GM18909 (cell line): ENCODE measurements around the gene RPA4.
"Not testable (repeated sequence)": the region's sequence is repeated elsewhere in the genome, so short reads cannot be mapped to it uniquely, and the experiment has no call there.

Source experiments
- ATAC-seq: cut with Tn5 transposase; IDR thresholded peaks from one replicate; pipeline ENCODE4 v1.9.1; 2021; ENCODE audit warnings: mild to moderate bottlenecking; ENCODE audit not compliant: unreplicated experiment, poor library complexity

Gene RPA4

GRCh38 chrX:96883608-96884007 lies at the start of gene RPA4:
TSS of gene RPA4 (plus strand) at chrX:96883908. CDS start at chrX:96884311, 403 bp downstream.
- ATAC-seq: no peak

DNA sequence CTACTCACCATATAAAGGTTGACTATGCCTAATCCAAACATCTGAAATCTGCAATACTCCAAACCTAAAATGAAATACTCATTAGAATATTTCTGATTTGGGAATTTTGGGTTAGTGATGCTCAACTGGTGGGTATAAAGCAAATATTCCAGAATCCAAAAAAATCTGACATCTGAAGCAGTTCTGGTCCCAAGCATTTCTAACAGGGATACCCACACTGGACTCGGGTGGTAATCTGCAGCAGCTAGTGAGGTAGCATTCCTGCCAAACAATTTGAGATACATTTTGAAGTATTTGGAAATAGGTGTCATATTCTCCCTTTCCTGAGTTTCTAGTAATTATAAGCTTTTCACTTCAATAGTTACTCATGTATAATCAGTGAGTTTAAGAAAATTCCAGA lies 49.6 kb upstream of the RPA4 start:
- no peak for ATAC-seq

DNA sequence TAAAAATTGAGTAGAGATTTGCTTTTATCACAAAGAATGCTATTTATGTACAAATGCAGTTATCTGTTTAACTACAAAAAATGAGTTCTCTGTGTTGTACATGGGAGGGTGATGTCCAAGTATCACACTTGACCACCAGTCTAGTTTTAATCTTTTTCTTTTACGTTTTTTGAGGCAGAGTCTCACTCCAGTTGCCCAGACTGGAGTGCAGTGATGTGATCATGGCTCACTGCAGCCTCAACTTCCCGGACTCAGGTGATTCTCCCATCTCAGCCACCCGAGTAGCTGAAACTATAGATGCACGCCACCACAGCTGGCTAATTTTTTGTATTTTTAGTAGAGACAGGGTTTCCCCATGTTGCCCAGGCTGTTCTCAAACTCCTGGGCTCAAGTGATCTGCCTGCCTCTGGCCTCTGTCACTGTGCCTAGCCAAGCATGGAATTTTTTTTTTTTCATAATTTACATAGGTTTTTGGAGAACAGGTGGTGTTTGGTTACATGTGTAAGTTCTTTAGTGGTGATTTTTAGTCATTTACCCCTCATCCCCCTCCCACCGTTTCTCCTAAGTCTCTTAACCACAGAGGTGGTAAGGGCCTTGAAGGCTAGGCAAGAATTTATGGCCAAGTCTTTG lies 47.9 kb upstream of the RPA4 start:
- peak; percentile 81 for ATAC-seq

GRCh38 chrX:96837808-96838207 lies 45.9 kb upstream of the RPA4 start:
- ATAC-seq: no peak

DNA sequence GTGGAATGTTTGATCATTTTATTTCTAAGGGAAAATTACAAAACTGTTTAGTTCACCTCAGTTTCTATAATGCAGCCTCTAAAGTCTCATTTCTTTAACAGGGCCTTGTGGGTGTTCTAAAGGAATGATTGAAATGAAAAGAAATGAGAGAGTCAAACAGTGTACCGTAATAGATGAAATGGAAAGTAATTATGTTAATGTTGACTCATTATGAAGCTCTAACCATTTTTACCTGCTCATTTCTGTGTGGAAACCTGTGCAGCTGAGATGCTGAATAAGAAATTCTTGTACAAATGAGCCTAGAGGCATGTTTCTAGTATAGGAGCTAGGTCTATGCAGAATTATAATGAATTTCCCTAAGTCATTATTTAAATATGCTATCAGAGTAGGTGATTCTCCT lies 45.2 kb upstream of the RPA4 start:
- no peak for ATAC-seq

GRCh38 chrX:96841325-96841724 lies 42.4 kb upstream of the RPA4 start:
- no peak for ATAC-seq

DNA sequence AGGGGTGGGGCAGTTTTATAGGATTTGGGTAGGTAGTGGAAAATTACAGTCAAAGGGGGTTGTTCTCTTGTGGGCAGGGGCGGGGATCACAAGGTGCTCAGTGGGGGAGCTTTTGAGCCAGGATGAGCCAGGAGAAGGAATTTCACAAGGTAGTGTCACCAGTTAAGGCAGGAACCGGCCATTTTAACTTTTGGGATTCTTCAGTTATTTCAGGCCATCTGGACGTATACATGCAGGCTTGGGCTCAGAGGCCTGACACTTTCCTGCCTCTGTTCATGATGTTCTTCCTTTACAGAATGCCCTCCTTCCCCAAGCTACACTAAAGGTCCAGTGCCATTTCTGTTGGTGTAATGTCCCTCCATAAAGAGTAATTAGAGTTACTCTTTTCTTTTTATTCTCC lies 41.8 kb upstream of the RPA4 start:
- ATAC-seq: not testable (repeated sequence)

DNA sequence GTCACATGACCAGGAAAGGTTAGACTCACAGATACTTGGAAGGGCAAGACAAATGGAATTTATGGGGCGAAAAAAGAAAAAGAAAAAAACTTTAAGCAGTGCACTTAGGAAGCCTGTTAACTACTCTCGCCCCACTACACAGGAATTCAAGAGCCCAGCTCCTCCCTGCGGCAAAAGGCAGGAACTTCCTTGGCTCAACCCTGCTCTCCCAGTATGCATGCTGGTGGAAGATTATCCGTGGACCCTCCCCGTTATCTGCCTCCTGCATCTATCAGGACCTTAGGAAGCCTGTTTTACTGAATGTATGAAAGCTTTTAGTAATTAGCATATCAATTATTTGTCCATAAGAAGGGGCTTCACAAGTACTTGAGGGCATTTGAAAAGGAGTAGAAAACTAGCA lies 40.1 kb upstream of the RPA4 start:
- no peak for ATAC-seq

GRCh38 chrX:96846841-96847240 lies 36.9 kb upstream of the RPA4 start:
- ATAC-seq: no peak

DNA sequence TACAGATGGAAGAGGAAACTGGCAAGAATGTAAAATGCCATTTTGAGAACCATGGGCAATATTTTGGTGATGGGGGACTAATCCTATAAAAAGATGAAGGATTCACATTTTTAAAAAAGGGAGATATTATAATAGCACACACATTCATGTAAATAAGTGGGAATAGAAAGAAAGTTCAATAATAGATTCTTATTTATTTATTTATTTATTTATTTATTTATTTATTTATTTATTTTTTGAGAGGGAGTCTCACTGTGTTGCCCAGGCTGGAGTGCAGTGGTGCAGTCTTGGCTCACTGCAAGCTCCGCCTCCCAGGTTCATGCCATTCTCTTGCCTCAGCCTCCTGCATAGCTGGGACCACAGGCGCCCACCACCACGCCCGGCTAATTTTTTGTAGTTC lies 24.3 kb upstream of the RPA4 start:
- not testable (repeated sequence) for ATAC-seq

GRCh38 chrX:96861218-96861617 lies 22.5 kb upstream of the RPA4 start:
- no peak for ATAC-seq

- ATAC-seq: no peak
These were observed 22.0 kb upstream of the RPA4 start for GRCh38 chrX:96861661-96862060.

DNA sequence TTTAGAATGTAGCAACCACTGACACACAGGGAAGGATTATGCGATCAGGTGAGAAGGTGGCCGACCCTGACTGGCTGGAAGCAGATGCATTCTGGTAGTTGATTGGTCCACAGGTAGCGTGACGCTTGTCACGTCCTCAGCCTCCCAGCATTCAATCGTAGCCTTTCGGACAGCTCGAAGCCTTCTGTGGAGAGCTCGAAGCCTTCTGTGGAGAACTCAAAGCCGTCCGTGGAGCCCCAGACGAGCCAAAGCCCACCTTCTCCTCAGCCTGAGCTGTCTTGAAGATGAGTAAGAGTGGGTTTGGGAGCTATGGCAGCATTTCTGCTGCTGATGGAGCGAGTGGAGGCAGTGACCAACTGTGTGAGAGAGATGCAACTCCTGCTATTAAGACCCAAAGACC lies 319 bp downstream of the RPA4 start:
- no peak for ATAC-seq

DNA sequence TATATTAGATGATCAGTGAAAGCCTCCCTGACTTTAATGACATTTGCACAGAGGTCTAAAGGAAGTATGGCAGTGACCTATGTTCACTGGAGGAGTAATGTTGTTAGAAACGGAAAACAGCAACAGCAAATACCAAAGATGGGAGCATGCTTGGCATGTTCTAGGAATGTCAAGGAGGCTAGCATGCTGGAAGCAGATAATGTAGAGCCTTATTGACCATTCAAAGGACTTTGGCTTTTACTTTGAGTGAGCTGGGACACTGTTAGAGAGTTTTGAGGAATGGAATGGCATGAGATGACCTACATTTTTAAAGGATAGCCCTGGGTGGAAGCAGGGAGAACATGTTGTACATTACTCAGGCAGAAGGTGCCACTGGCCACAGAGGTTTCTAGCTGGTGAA lies 6.0 kb downstream of the RPA4 start:
- ATAC-seq: no peak

DNA sequence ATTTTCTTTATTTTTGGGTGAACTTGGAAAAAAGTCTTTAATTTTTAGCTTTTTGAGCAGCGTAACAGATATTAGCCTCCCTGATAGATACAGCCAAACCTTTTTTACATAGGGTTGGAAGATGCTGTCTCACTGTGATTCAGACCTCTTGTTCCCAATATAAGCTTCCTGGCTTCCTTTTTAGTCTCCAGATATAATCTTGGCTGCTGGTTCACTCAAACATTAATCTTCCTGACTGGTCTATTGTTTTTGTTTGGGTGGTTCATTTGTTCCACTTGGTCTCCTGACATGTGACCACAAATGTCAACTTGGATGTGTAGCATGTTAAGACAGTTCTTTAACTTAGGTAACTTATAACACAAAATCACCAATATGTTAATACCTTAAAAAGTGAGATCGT lies 23.0 kb downstream of the RPA4 start:
- no peak for ATAC-seq

GRCh38 chrX:96907516-96908272 lies 24.0 kb downstream of the RPA4 start:
- no peak for ATAC-seq

DNA sequence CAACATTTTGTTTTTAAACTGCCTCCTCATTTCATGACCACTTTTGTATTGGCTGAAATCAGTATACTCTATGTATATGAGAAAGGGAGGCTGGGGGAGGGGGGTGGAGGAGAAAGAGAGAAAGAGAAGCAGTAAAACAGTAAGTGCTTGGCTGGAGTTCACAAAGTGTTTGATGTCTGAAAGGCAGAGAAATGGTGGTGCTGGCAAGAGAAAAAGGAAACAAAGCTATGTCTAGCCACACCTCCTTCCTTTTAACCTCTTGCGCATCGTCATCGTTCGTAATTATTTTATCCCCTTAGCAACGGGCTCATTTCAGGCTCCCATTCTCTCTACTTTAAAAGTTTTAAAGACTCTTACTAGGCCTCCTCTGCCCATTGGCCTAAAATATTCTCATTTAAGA lies 25.6 kb downstream of the RPA4 start:
- no peak for ATAC-seq

DNA sequence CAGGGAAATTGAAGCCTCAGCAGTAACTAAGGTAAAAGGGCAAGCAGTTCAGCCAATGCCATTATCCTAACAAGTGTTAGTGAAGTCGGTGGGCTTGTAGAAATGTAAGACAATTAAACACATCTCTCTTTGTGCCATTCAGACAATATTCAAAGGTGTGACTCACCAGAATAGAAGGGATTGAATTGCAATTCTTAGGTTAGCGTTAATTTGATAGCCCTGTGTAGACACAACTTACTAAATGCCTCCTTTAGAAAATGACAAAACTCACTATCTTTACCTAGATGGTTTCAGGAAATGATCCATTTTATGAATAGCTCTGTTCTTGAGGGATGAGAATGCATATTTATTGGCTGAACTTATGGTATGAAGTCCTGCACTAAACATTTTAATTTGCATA lies 35.2 kb downstream of the RPA4 start:
- no peak for ATAC-seq

GRCh38 chrX:96919672-96920071 lies 36.0 kb downstream of the RPA4 start:
- ATAC-seq: no peak

DNA sequence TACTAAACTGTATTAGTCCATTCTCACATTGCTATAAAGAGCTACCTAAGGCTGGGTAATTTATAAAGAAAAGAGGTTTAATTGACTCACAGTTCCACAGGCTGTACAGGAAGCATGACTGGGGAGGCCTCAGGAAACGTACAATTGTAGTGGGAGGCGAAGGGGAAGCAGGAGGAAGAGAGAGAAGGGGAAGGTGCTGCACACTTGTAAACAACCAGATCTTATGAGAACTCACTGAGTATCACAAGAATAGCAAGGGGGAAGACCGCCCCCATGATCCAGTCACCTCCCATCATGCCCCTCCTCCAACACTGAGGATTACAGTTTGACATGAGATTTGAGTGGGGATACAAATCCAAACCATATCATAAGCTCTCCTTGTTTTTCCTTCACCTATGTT lies 40.9 kb downstream of the RPA4 start:
- ATAC-seq: no peak

DNA sequence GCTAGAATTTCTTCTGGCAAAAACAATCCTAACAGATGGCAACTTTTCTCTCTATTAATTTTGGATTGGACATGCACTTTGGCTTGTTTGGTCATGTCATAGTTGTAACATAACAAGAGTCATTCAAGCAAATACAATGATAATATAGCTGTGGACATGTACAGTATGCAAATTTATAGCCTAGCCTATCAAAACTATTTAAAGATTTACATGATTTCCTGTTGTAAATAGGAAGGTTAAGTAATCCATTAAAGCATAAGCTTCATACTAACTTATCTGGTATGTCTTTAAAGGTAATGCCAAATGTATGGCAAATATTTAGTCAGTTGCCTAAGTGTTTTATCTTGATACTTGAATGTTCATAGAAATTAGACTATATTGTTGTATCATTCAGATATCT lies 45.3 kb downstream of the RPA4 start:
- no peak for ATAC-seq
